ENCODE data around the gene TMEM61.
A peak's percentile ranks its signal among the peaks of the same experiment; 100 is the strongest.
"Not testable (repeated sequence)": the region's sequence is repeated elsewhere in the genome, so short reads cannot be mapped to it uniquely, and the experiment has no call there.

TMEM61 gene

DNA sequence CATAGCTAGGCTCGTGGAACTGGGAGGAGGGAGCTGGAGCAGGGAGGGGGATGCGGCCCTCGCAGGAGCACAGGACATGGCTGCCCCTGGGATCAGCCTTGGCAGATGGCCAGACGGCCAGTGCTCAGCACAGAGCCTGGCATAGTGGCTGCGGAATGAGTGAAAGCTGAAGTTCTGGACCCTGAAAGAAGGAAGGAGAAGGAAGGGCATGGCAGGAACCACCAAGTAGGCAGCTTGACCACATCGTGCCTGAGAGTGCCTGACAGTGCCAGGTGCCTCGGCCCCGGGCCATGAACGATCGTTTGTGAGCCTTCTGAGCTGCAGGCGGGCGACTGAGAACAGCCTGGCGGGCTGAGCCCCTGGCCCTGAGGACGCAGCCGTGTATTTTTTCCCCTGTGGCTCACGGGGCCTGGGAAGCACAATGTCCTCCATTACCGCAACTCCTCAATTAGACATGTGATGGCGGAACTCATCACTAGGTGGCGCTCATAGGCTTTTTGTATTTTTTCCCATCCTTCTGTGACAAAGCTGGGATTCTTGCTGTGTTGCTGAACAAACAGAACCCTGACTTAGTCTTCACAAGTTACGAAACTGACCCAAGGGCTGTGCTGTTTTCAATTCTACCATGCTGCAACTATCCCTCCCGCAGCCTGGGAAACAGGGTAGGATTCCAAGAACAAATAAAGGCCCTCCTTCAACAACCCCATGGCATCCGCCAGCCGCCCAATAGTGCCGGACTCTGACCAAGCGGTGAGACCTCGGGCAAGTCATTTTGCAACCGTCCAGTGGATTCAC, 29.9 kb upstream of the TMEM61 start:
- Mint-ChIP-seq H3K27ac (no peak overlapping the region), H3K27me3 (peaks cover 7% of the 10 kb centered on the region)

GRCh38 chr1:54951810-54952226, 28.6 kb upstream of the TMEM61 start:
- no peak overlapping the region for H3K27ac Mint-ChIP-seq

More for the DNA sequence above, 29.9 kb upstream of the TMEM61 start:
- Mint-ChIP-seq H3K36me3 (no peaks in the 10 kb centered on the region), H3K4me3 (no peak overlapping the region), H3K9me3 (no peaks in the 10 kb centered on the region), H3K4me1 (peaks cover 4% of the 10 kb centered on the region)
- no peak for ATAC-seq (ENCODE audit: low read depth)
- DNase-seq (ENCODE audit: low spot score in 2 of 2), result peak in 1 of 2 donors; percentile 13

GRCh38 chr1:54952950-54953718, 27.3 kb upstream of the TMEM61 start:
- H3K36me3 Mint-ChIP-seq, result no peaks in the 10 kb centered on the region
- no peak overlapping the region for H3K4me3 Mint-ChIP-seq
- peaks cover 7% of the 10 kb centered on the region for H3K9me3 Mint-ChIP-seq
- ATAC-seq (ENCODE audit: low read depth) (no peak), DNase-seq (ENCODE audit: low spot score in 2 of 2) (no peak)
- peaks cover 4% of the 10 kb centered on the region for H3K4me1 Mint-ChIP-seq
- no peak overlapping the region for H3K27ac Mint-ChIP-seq
- peaks cover 9% of the 10 kb centered on the region for H3K27me3 Mint-ChIP-seq

More at GRCh38 chr1:54951810-54952226, 28.6 kb upstream of the TMEM61 start:
- Mint-ChIP-seq H3K4me3 (no peak overlapping the region), H3K9me3 (no peaks in the 10 kb centered on the region), H3K36me3 (no peaks in the 10 kb centered on the region), H3K4me1 (peaks cover 4% of the 10 kb centered on the region), H3K27me3 (peaks cover 7% of the 10 kb centered on the region)
- no peak for DNase-seq (ENCODE audit: low spot score in 2 of 2)
- ATAC-seq (ENCODE audit: low read depth), result no peak

GRCh38 chr1:54953846-54954245, 26.6 kb upstream of the TMEM61 start:
- ATAC-seq (ENCODE audit: low read depth), result no peak
- H3K4me3 Mint-ChIP-seq, result no peak overlapping the region
- no peak for DNase-seq (ENCODE audit: low spot score in 2 of 2)
- peaks cover 4% of the 10 kb centered on the region for H3K4me1 Mint-ChIP-seq
- H3K27ac Mint-ChIP-seq, result no peak overlapping the region
- H3K27me3 Mint-ChIP-seq, result peaks cover 9% of the 10 kb centered on the region
- H3K36me3 Mint-ChIP-seq, result peaks cover 2% of the 10 kb centered on the region
- peaks cover 7% of the 10 kb centered on the region for H3K9me3 Mint-ChIP-seq

DNA sequence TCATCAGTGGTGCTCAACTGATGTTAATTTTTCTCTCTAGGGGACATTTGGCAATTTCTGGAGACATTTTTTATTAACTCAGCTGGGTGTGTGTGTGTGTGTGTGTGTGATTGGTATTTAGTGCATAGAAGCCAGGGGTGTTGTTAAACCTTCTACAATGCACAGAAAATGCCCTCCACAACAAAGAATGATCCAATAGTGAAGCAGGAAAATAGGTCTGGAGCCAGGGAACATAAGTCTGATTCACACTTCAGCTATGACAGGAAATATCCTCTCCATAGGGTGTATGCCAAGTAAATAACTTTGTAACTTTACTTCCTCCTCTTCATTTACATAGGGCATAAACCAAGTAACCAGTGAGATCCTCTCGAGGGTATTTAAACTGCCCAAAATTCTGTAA, 25.1 kb upstream of the TMEM61 start:
- H3K36me3 Mint-ChIP-seq, result peaks cover 3% of the 10 kb centered on the region
- no peak overlapping the region for H3K27ac Mint-ChIP-seq
- no peak for DNase-seq (ENCODE audit: low spot score in 2 of 2)

DNA sequence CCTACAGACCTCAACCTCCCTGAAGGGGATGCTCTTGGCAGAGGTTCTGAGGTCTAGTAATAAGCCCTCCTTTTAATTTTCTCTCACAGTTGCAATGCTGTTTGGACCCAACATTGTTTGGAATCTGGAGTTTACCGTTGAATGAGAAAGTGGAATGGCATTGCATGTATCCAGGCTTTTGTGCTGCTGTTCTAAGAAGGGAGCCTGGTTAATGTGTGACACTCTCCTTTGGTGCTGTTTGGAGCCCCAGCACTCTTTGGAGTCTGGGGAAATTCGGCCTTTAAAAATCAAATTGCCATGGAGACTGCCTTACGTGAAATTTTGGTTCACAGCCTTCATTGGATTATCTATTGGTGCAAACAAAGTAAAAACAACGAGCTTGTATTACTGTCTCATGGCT, 23.7 kb upstream of the TMEM61 start:
- no peak for ATAC-seq (ENCODE audit: low read depth)
- peaks cover 9% of the 10 kb centered on the region for H3K9me3 Mint-ChIP-seq
- no peaks in the 10 kb centered on the region for H3K4me1 Mint-ChIP-seq
- no peak overlapping the region for H3K27ac Mint-ChIP-seq
- peaks cover 3% of the 10 kb centered on the region for H3K36me3 Mint-ChIP-seq
- H3K27me3 Mint-ChIP-seq, result peaks cover 4% of the 10 kb centered on the region
- DNase-seq (ENCODE audit: low spot score in 2 of 2), result no peak
- H3K4me3 Mint-ChIP-seq, result no peak overlapping the region

More for the DNA sequence above, 25.1 kb upstream of the TMEM61 start:
- no peaks in the 10 kb centered on the region for H3K4me1 Mint-ChIP-seq
- peaks cover 9% of the 10 kb centered on the region for H3K9me3 Mint-ChIP-seq
- peaks cover 4% of the 10 kb centered on the region for H3K27me3 Mint-ChIP-seq
- no peak for ATAC-seq (ENCODE audit: low read depth)
- no peak overlapping the region for H3K4me3 Mint-ChIP-seq

DNA sequence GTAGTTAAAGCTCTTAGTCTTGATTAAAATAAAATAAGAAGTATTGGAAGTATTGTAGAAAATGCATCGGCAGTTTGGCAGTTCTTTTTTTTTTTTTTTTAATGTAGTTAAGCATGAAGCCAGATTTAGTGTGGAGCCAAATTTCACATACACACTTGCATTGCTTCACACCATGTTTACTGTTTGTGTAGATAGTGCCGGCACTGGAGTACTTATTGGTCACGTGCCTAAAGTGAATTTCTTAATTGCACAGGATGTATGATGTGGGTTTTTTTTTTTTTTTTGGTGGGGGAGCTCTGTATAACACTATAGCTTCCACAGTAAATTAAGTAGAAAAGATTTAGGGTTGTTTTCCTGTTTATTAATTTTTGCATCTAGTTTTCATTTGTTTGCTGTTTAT, 21.2 kb upstream of the TMEM61 start:
- Mint-ChIP-seq H3K9me3 (peaks cover 9% of the 10 kb centered on the region), H3K36me3 (peaks cover 3% of the 10 kb centered on the region), H3K4me3 (no peak overlapping the region), H3K27ac (no peak overlapping the region), H3K27me3 (peaks cover 6% of the 10 kb centered on the region), H3K4me1 (no peaks in the 10 kb centered on the region)
- ATAC-seq (ENCODE audit: low read depth) (no peak), DNase-seq (ENCODE audit: low spot score in 2 of 2) (no peak)

- Mint-ChIP-seq H3K27me3 (peaks cover 4% of the 10 kb centered on the region), H3K4me1 (peaks cover 15% of the 10 kb centered on the region), H3K27ac (no peak overlapping the region), H3K36me3 (peaks cover 3% of the 10 kb centered on the region), H3K4me3 (no peak overlapping the region), H3K9me3 (peaks cover 5% of the 10 kb centered on the region)
- DNase-seq (ENCODE audit: low spot score in 2 of 2), result no peak
- ATAC-seq (ENCODE audit: low read depth), result no peak
Measured at GRCh38 chr1:54962612-54963395, 17.6 kb upstream of the TMEM61 start.

DNA sequence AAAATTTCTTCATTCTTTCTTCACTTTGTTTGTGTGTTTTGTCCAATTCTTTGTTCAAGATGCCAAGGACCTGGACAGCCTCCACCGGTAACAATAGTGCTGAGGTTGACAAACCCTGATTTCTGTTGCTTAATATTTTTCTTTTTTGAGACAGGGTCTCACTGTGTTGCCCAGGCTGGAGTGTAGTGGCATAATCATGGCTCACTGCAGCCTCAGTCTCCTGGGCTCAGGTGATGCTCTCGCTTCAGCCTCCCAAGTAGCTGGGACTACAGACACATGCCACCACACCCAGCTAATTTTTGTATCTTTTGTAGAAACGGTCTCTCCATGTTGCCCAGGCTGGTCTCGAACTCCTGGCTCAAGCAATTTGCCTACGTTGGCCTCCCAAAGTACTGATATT, 16.6 kb upstream of the TMEM61 start:
- H3K4me1 Mint-ChIP-seq, result peaks cover 15% of the 10 kb centered on the region
- H3K4me3 Mint-ChIP-seq; H3K9me3 Mint-ChIP-seq; H3K27ac Mint-ChIP-seq; ATAC-seq (ENCODE audit: low read depth); H3K36me3 Mint-ChIP-seq; H3K27me3 Mint-ChIP-seq; DNase-seq (ENCODE audit: low spot score in 2 of 2): not testable (repeated sequence)

DNA sequence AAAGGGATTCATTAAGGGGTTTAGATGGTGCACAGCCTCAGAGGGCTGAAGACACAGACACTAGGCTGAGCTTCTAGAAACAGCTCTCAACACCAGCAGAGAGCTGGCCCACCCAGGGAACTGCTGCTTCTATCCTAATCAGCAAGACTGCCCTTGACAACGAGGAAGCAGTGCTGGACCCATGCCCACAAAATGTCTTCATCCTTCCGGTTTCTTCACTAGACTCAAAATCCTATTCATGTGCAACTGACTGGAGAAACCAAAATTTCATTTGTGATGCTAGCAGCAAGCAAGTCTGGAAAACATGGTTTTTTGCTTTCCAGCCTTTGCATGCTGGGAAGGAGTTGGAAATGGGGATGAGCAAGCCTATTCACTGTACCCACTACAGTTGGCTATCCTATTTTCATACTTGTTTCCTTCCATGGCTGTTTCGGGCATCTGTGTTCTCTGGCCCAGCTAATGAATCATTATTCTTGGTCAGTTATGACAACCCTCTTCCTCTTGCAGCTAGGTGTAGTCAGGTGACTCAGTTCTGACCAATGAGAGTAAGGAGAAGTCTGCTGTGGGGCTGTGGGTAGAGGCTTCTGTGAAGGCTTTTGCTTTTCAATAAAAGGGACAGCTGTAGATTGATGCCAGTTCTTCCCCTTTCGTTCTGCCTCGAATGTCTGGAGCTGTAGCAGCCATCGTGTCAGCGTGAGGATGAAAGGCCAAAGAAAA, 14.6 kb upstream of the TMEM61 start:
- Mint-ChIP-seq H3K4me1 (peaks cover 15% of the 10 kb centered on the region), H3K27ac (no peak overlapping the region), H3K9me3 (peaks cover 2% of the 10 kb centered on the region), H3K36me3 (no peaks in the 10 kb centered on the region), H3K27me3 (peaks cover 8% of the 10 kb centered on the region), H3K4me3 (peak overlapping the region; percentile 51)
- DNase-seq (ENCODE audit: low spot score in 2 of 2) (peak in 1 of 2 donors; percentile 6), ATAC-seq (ENCODE audit: low read depth) (peak; percentile 89)

- Mint-ChIP-seq H3K27me3 (peaks cover 10% of the 10 kb centered on the region), H3K36me3 (no peaks in the 10 kb centered on the region), H3K9me3 (peaks cover 2% of the 10 kb centered on the region), H3K4me3 (no peak overlapping the region), H3K4me1 (peaks cover 15% of the 10 kb centered on the region), H3K27ac (no peak overlapping the region)
- no peak for DNase-seq (ENCODE audit: low spot score in 2 of 2)
- ATAC-seq (ENCODE audit: low read depth), result no peak
Measured at GRCh38 chr1:54967372-54967771, 13.1 kb upstream of the TMEM61 start.

DNA sequence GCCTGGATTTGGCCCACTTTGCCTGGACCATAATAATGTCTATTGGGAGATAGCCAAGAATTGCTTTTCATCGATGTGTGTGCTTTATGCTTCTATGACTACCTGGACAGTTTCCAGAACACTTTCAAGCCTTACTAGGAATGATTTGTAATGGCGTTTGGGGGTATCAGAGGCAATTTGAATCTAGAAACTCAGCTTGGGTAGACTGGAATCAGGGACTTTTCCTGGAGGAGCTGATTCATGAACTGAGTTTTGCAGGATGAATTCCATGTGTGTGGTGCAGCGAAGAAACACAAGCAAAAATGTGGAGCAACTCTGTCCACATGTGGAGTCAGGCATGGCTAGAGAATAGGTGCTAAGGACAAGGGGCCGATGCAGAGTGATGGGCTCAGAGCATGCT, 11.9 kb upstream of the TMEM61 start:
- Mint-ChIP-seq H3K27ac (no peak overlapping the region), H3K27me3 (peaks cover 14% of the 10 kb centered on the region), H3K9me3 (peaks cover 2% of the 10 kb centered on the region), H3K36me3 (no peaks in the 10 kb centered on the region), H3K4me3 (no peak overlapping the region), H3K4me1 (peaks cover 15% of the 10 kb centered on the region)
- no peak for DNase-seq (ENCODE audit: low spot score in 2 of 2)
- no peak for ATAC-seq (ENCODE audit: low read depth)

DNA sequence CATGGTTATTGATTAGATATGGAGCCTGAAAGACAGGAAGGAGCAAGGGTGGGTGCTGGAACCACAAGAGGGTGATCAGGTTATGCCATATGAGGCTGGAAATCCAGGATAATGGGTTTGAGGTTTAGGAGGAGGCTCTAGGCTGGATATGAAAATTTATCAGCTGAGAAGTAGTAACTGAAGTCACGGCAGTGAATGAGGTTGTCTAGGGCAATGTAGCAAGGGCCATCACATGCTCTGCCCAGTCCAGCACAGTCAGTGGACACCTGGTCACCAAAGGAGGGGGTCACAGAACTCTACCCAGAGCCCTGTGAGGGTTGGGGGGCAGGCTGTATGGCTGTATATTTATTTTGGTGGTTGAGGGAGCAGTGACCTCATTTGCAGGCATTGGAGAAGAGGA, 10.5 kb upstream of the TMEM61 start:
- Mint-ChIP-seq H3K27me3 (peaks cover 16% of the 10 kb centered on the region), H3K9me3 (peaks cover 3% of the 10 kb centered on the region), H3K4me1 (peaks cover 15% of the 10 kb centered on the region), H3K36me3 (no peaks in the 10 kb centered on the region), H3K27ac (no peak overlapping the region), H3K4me3 (no peak overlapping the region)
- DNase-seq (ENCODE audit: low spot score in 2 of 2), result no peak
- no peak for ATAC-seq (ENCODE audit: low read depth)
